ENCODE results near the gene CREB3L1.

CREB3L1 gene

DNA sequence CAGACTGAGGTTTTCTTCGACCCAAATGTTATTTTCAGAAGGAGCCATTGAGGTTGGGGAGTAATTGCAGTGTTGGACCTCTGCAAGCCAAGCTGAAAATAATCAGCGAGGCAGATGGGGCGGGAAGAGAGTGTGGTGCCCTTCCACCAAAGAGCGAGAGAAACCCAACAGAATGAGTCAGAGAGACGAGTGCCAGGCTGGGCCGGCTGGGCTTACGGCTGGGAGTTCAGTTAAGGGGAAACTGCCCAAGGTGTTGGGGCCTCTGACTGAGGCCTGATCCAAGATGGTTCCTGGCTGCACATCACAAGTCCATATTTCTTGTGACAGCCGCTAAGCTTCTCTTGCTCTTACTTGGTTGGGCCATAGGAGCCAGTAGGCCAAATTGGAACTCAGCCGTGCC is 30.4 kb upstream of the CREB3L1 start:
- Histone ChIP-seq H3K4me2 (ENCODE audit: low read length) (no peak overlapping the region), H4K20me1 (ENCODE audit: control insufficient read depth, insufficient read depth, low read depth, low read length) (no peaks in the 10 kb centered on the region), H3K4me3 (ENCODE audit: low read length) (no peak overlapping the region), H3F3A (ENCODE audit: control insufficient read depth, insufficient read depth) (no peaks in the 10 kb centered on the region), H3K79me2 (ENCODE audit: control insufficient read depth, low read length) (no peaks in the 10 kb centered on the region), H3K27ac (ENCODE audit: low read depth, low read length) (no peak overlapping the region), H3K27me3 (ENCODE audit: control insufficient read depth, low read length) (no peaks in the 10 kb centered on the region; the same call in 1 of the 2 replicates), H3K4me1 (ENCODE audit: control insufficient read depth, low read length) (peaks cover 11% of the 10 kb centered on the region), H3K36me3 (ENCODE audit: control insufficient read depth, low read length) (no peaks in the 10 kb centered on the region), H3K9me3 (ENCODE audit: control insufficient read depth, insufficient read depth, low read length) (no peaks in the 10 kb centered on the region), H3K9me2 (replicated peaks; ENCODE audit: control insufficient read depth, low read length) (no peaks in the 10 kb centered on the region)
- TF ChIP-seq, protein P1, sequence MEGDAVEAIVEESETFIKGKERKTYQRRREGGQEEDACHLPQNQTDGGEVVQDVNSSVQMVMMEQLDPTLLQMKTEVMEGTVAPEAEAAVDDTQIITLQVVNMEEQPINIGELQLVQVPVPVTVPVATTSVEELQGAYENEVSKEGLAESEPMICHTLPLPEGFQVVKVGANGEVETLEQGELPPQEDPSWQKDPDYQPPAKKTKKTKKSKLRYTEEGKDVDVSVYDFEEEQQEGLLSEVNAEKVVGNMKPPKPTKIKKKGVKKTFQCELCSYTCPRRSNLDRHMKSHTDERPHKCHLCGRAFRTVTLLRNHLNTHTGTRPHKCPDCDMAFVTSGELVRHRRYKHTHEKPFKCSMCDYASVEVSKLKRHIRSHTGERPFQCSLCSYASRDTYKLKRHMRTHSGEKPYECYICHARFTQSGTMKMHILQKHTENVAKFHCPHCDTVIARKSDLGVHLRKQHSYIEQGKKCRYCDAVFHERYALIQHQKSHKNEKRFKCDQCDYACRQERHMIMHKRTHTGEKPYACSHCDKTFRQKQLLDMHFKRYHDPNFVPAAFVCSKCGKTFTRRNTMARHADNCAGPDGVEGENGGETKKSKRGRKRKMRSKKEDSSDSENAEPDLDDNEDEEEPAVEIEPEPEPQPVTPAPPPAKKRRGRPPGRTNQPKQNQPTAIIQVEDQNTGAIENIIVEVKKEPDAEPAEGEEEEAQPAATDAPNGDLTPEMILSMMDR (IDR thresholded peaks at IDR 0.05; ENCODE audit: low read depth, low read length, poor library complexity, severe bottlenecking) = no peak
- no peak for TF ChIP-seq EZH2phosphoT487 (IDR thresholded peaks at IDR 0.05; ENCODE audit: borderline replicate concordance, low read length)

DNA sequence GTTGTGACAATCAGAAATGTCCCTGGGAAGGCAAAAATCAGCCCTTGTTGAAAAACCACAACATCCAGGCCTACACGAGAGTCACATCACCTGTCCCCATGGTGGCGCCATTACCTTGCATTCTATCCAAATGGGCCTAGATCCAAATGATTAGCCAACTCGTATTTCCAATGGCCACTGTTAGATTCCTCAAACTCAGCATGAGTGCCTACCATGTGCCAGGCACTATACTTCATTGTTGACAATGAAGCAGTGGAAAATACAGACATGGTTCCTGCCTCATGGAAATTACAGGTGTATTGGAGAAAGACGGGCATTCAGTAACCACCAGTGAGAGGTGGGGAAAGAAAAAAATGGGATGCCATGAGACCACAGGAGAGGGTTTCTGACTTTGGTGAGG is 29.8 kb upstream of the CREB3L1 start:
- Histone ChIP-seq H4K20me1 (ENCODE audit: control insufficient read depth, insufficient read depth, low read depth, low read length) (no peaks in the 10 kb centered on the region), H3K9me3 (ENCODE audit: control insufficient read depth, insufficient read depth, low read length) (no peaks in the 10 kb centered on the region), H3K79me2 (ENCODE audit: control insufficient read depth, low read length) (no peaks in the 10 kb centered on the region), H3K27me3 (ENCODE audit: control insufficient read depth, low read length) (no peaks in the 10 kb centered on the region; the same call in 1 of the 2 replicates), H3K27ac (ENCODE audit: low read depth, low read length) (no peak overlapping the region), H3K4me1 (ENCODE audit: control insufficient read depth, low read length) (peaks cover 8% of the 10 kb centered on the region), H3K9me2 (replicated peaks; ENCODE audit: control insufficient read depth, low read length) (no peaks in the 10 kb centered on the region), H3K36me3 (ENCODE audit: control insufficient read depth, low read length) (no peaks in the 10 kb centered on the region), H3K4me3 (ENCODE audit: low read length) (no peak overlapping the region), H3K4me2 (ENCODE audit: low read length) (no peak overlapping the region), H3F3A (ENCODE audit: control insufficient read depth, insufficient read depth) (no peaks in the 10 kb centered on the region)
- TF ChIP-seq EZH2phosphoT487 (IDR thresholded peaks at IDR 0.05; ENCODE audit: borderline replicate concordance, low read length) = no peak
- TF ChIP-seq, protein P1 (IDR thresholded peaks at IDR 0.05; ENCODE audit: low read depth, low read length, poor library complexity, severe bottlenecking) = peak; percentile 71

DNA sequence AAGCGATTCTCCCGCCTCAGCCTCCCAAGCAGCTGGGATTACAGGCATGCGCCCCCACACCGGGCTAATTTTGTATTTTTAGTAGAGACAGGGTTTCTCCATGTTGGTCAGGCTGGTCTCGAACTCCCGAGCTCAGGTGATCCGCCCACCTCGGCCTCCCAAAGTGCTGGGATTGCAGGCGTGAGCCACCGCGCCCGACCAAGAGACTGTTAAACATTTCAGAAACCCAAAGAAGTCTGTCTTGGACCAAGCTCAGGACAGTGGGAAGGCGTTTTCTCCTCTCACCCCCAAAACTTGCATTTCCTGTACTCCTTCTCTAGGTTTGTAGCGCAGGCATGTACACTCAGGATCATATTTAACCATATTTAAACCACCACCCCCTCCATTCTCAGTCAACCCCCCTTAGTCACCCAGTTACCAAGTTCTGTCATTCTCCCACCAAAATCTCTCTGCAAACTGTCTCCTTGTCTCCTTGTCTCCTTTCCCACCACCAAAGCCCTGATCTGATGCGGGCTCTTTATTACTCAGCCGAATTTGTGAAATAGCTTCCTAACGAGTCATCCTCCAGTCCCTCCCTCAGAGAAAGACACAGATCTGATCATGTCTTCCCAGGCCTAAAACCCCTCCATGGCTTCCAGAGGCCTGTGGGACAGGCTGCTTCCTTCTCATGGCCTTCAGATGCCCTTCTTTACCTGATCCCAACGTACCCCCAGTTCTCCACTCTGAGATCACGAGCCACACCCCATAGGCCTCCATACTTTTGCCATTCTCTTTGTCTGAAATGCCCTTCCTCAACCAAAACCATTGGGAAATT is 29.0 kb upstream of the CREB3L1 start:
- Histone ChIP-seq H3K4me2 (ENCODE audit: low read length) (no peak overlapping the region), H3K79me2 (ENCODE audit: control insufficient read depth, low read length) (no peaks in the 10 kb centered on the region), H3K27me3 (ENCODE audit: control insufficient read depth, low read length) (no peaks in the 10 kb centered on the region; the same call in 1 of the 2 replicates), H4K20me1 (ENCODE audit: control insufficient read depth, insufficient read depth, low read depth, low read length) (no peaks in the 10 kb centered on the region), H3K4me1 (ENCODE audit: control insufficient read depth, low read length) (peaks cover 3% of the 10 kb centered on the region), H3K4me3 (ENCODE audit: low read length) (no peak overlapping the region), H3K9me2 (replicated peaks; ENCODE audit: control insufficient read depth, low read length) (no peaks in the 10 kb centered on the region), H3K27ac (ENCODE audit: low read depth, low read length) (no peak overlapping the region), H3K36me3 (ENCODE audit: control insufficient read depth, low read length) (no peaks in the 10 kb centered on the region), H3F3A (ENCODE audit: control insufficient read depth, insufficient read depth) (no peaks in the 10 kb centered on the region), H3K9me3 (ENCODE audit: control insufficient read depth, insufficient read depth, low read length) (no peaks in the 10 kb centered on the region)
- TF ChIP-seq, protein P1 (IDR thresholded peaks at IDR 0.05; ENCODE audit: low read depth, low read length, poor library complexity, severe bottlenecking) = no peak
- TF ChIP-seq EZH2phosphoT487 (IDR thresholded peaks at IDR 0.05; ENCODE audit: borderline replicate concordance, low read length) = no peak

Measured in DOHH2 (cell line).